Endothelial cell of umbilical vein (primary cell): Measurements from ENCODE around the gene PML. TPM values are rescaled to one million over a fixed set of nuclear protein-coding genes. Genes with fewer than 3 reads are reported as not detected.
"Not testable (repeated sequence)": the region's sequence is repeated elsewhere in the genome, so short reads cannot be mapped to it uniquely, and the experiment has no call there.

Experiments
- BruUV-seq: library from RNA; stranded (reverse); fragments of 400-500 nt; replicated peaks from 2 replicates; lab custom pipeline; 2021; lab: Mats Ljungman, UMichigan
- CTCF ChIA-PET: fragments of 300-600, 350-600 bp; sonication (Branson Sonifier 250); formaldehyde crosslinking; loops from one replicate; lab custom pipeline; 2021; ENCODE audit warnings: antibody characterized with exemption, inconsistent platforms; lab: Charles Lee
- POLR2A ChIA-PET: fragments of 300-600, 350-600 bp; sonication (Branson Sonifier 250); formaldehyde crosslinking; loops from one replicate; lab custom pipeline; 2021; ENCODE audit warnings: antibody characterized with exemption, inconsistent platforms; lab: Charles Lee
- DNase-seq: peaks from one replicate; pipeline ENCODE4 v3.0.0-alpha.2; 2011; ENCODE audit warnings: low read depth, low spot score
- FAIRE-seq: peaks from 2 replicates; lab custom pipeline; 2011; peaks lifted over from hg19 to GRCh38; lab: Jason Lieb, UNC
- H2AFZ ChIP-seq: 2 replicates; pipeline ENCODE4 v1.6.0; 2012; ENCODE audit warnings: low read depth, low read length, control low read depth, inconsistent platforms
- H3K27ac ChIP-seq: 2 replicates; pipeline ENCODE4 v1.5.1; 2011; ENCODE audit warnings: low read depth, mild to moderate bottlenecking, control low read depth, low read length, moderate library complexity; ENCODE audit not compliant: insufficient read depth
- H3K27me3 ChIP-seq, 2 experiments: 2 replicates each; pipeline versions ENCODE4 v1.6.0 to v1.6.1; 2011; ENCODE audit warnings: low read length in 2 of 2, mixed read lengths in 1 of 2; ENCODE audit not compliant: control insufficient read depth in 2 of 2, insufficient read depth in 2 of 2
- H3K36me3 ChIP-seq, 2 experiments: 2 replicates in 1 of 2; 3 replicates in 1 of 2; pipeline ENCODE4 v1.5.1; 2011; ENCODE audit warnings: low read length in 2 of 2, mild to moderate bottlenecking in 1 of 2, moderate library complexity in 1 of 2; ENCODE audit not compliant: control insufficient read depth in 2 of 2, insufficient read depth in 2 of 2; ENCODE audit errors: extremely low read depth in 1 of 2
- H3K4me1 ChIP-seq: 3 replicates; pipeline ENCODE4 v1.5.1; 2011; ENCODE audit warnings: mild to moderate bottlenecking, low read length; ENCODE audit not compliant: control insufficient read depth, insufficient read depth; ENCODE audit errors: extremely low read depth
- H3K4me2 ChIP-seq: 2 replicates; pipeline ENCODE4 v1.6.1; 2011; ENCODE audit warnings: low read length, control low read depth, mixed read lengths; ENCODE audit not compliant: insufficient read depth
- H3K4me3 ChIP-seq, 3 experiments: fragments of 200-600 bp in 1 of 3; sonication (generic), shearing (Covaris generic) in 1 of 3; replicated peaks in 1 of 3; 2 replicates each; pipeline ENCODE4 v1.5.1; 2011 to 2016; ENCODE audit warnings: control low read depth in 3 of 3, low read length in 3 of 3, mild to moderate bottlenecking in 2 of 3, inconsistent platforms in 1 of 3, low read depth in 1 of 3, moderate library complexity in 1 of 3; ENCODE audit not compliant: insufficient read depth in 1 of 3
- H3K79me2 ChIP-seq: 2 replicates; pipeline ENCODE4 v1.6.0; 2012; ENCODE audit warnings: low read length, inconsistent platforms; ENCODE audit not compliant: control insufficient read depth, insufficient read depth
- H3K9ac ChIP-seq: replicated peaks from 2 replicates; pipeline ENCODE3; 2011; ENCODE audit warnings: low read length, control low read depth; ENCODE audit not compliant: insufficient read depth; ENCODE audit errors: extremely low read depth
- H3K9me1 ChIP-seq: replicated peaks from 3 replicates; pipeline ENCODE4 v1.6.0; 2011; ENCODE audit warnings: mild to moderate bottlenecking, low read length; ENCODE audit not compliant: control insufficient read depth, insufficient read depth; ENCODE audit errors: extremely low read depth
- H3K9me3 ChIP-seq: replicated peaks from 2 replicates; pipeline ENCODE4 v1.5.1; 2012; ENCODE audit warnings: low read length, inconsistent platforms; ENCODE audit not compliant: control insufficient read depth, insufficient read depth
- H4K20me1 ChIP-seq: replicated peaks from 2 replicates; pipeline ENCODE3; 2011; ENCODE audit warnings: mild to moderate bottlenecking, low read length; ENCODE audit not compliant: control insufficient read depth, insufficient read depth; ENCODE audit errors: extremely low read depth
- dilution Hi-C: fragments of 300-500 bp; cut with MboI; formaldehyde crosslinking; loops from one replicate; pipeline ENCODE4 v1.15.0; 2019; ENCODE audit warnings: low sequenced_read_pairs; ENCODE audit not compliant: extremely low pct_ligation_motif_present
- intact Hi-C: fragments of 100-400 bp; cut with micrococcal nuclease; formaldehyde crosslinking; loops from one replicate; pipeline ENCODE4 v1.10.0; 2022
- polyA plus RNA-seq, 4 experiments: library from polyadenylated mRNA; depleted of rRNA in 3 of 4; stranded (reverse) in 3 of 4; unstranded in 1 of 4; fragments of >200 nt; gene quantifications; 2 replicates each; pipeline versions ENCODE4 v1.2.1 to v1.2.3, GENCODE V29; 2011 to 2012; ENCODE audit warnings: missing spikeins in 1 of 4
- total RNA-seq: library from RNA; stranded (reverse); gene quantifications from 2 replicates; pipeline ENCODE4 v1.2.3, GENCODE V29; 2021

Gene PML
- total and polyA plus RNA-seq, 2 donors (not counting 3 experiments of a cell fraction or from before 2014, with no cell fraction given), result 30.4 to 79.6 TPM

DNA sequence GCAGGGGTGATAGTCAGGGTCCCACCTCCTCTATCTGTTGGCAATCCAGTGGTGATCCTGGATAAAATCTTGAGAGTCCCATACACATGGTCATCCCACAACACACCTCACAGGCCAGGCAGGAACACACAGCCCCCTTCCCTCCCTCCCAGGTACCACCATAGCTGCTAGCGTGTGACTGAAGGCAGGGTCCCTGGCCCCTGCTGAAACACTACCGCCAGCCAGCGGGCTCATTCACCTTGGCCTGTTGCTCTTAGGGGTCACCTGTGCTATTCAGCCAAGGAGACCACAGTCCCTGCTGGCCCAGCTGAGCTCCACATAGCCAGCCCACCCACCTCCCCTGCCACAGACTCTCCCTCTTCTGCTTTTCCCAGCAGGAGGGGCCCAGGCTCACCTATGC is 69.7 kb downstream of the PML start:
- CTCF ChIA-PET, result interaction anchor here (0.9 kb wide), 2 partner anchors 16 to 243 kb away, joined by 3 to 4 read pairs; no protein-coding TSS in a partner anchor
- H3K4me2 ChIP-seq, H3K27me3 ChIP-seq, dilution Hi-C loops, intact Hi-C loops, FAIRE-seq, H3K27ac ChIP-seq, H3K4me1 ChIP-seq, POLR2A ChIA-PET, H3K9ac ChIP-seq, H3K36me3 ChIP-seq, H4K20me1 ChIP-seq, H3K79me2 ChIP-seq, H2AFZ ChIP-seq, H3K9me1 ChIP-seq, DNase-seq, H3K9me3 ChIP-seq, BruUV-seq, H3K4me3 ChIP-seq: not testable (repeated sequence)

DNA sequence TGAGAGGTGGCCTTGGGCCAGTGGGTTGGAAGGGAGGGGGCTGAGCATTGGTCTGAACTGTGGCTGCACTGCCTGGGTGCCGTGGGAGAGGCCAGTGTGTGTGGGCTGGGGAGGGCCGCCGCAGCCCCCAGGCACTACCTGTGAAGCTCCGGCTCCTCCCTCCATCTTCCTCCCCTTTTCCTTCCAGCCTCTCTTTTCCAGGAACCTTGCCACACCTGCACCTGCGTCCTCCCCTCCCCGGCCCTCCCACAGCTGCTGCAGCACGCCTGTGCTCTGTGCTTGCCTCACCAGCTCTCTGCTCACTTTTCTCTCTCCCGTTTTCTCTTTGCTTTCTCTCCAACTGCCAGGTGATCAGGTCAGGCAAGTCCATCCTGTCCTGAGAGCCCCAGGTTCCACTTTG is 70.3 kb downstream of the PML start:
- POLR2A ChIA-PET, FAIRE-seq, H4K20me1 ChIP-seq, H3K9ac ChIP-seq, H3K79me2 ChIP-seq, H3K9me1 ChIP-seq, H3K27ac ChIP-seq, H3K4me3 ChIP-seq, H3K9me3 ChIP-seq, H2AFZ ChIP-seq, intact Hi-C loops, H3K27me3 ChIP-seq, H3K36me3 ChIP-seq, BruUV-seq, H3K4me2 ChIP-seq, dilution Hi-C loops, H3K4me1 ChIP-seq, DNase-seq: not testable (repeated sequence)
- CTCF ChIA-PET, result interaction anchor here (0.9 to 1.2 kb wide), 3 partner anchors 16 to 243 kb away, joined by 3 to 4 read pairs (median 3); no protein-coding TSS in a partner anchor
